ENCODE measurements around the gene TSPEAR.
"Not testable (repeated sequence)": the region's sequence is repeated elsewhere in the genome, so short reads cannot be mapped to it uniquely, and the experiment has no call there.

TSPEAR gene

GRCh38 chr21:44653656-44654575 lies 57.5 kb downstream of the TSPEAR start:
- Histone ChIP-seq H3K4me3 (ENCODE audit: low read depth in 1 of 2, low read length in 2 of 2) (no peak overlapping the region), H3K9me3 (ENCODE audit: control insufficient read depth in 1 of 2, low read length in 2 of 2) (no peaks in the 10 kb centered on the region), H3K4me1 (ENCODE audit: control insufficient read depth in 1 of 2, insufficient read depth in 2 of 2, low read length in 2 of 2) (peaks cover 0 to 4% of the 10 kb centered on the region in 2 donors), H3K36me3 (ENCODE audit: control insufficient read depth in 1 of 2, insufficient read depth in 2 of 2, low read length in 2 of 2) (no peaks in the 10 kb centered on the region), H3K27me3 (ENCODE audit: control insufficient read depth in 1 of 2, insufficient read depth in 2 of 2, low read length in 2 of 2) (no peaks in the 10 kb centered on the region), H3K9ac (ENCODE audit: low read depth in 1 of 2, low read length in 2 of 2) (no peak overlapping the region), H3K27ac (ENCODE audit: low read depth, low read length) (no peak overlapping the region)

GRCh38 chr21:44653123-44653522 lies 58.2 kb downstream of the TSPEAR start:
- H3K9ac ChIP-seq (ENCODE audit: low read depth in 1 of 2, low read length in 2 of 2): no peak overlapping the region
- no peaks in the 10 kb centered on the region for H3K27me3 ChIP-seq (ENCODE audit: control insufficient read depth in 1 of 2, insufficient read depth in 2 of 2, low read length in 2 of 2)
- no peaks in the 10 kb centered on the region for H3K36me3 ChIP-seq (ENCODE audit: control insufficient read depth in 1 of 2, insufficient read depth in 2 of 2, low read length in 2 of 2)
- H3K27ac ChIP-seq (ENCODE audit: low read depth, low read length): no peak overlapping the region
- no peak overlapping the region for H3K4me3 ChIP-seq (ENCODE audit: low read depth in 1 of 2, low read length in 2 of 2)
- H3K9me3 ChIP-seq (ENCODE audit: control insufficient read depth in 1 of 2, low read length in 2 of 2): no peaks in the 10 kb centered on the region
- no peaks in the 10 kb centered on the region for H3K4me1 ChIP-seq (ENCODE audit: control insufficient read depth in 1 of 2, insufficient read depth in 2 of 2, low read length in 2 of 2)

- Histone ChIP-seq H3K27ac (ENCODE audit: low read depth, low read length) (no peak overlapping the region), H3K4me3 (ENCODE audit: low read depth in 1 of 2, low read length in 2 of 2) (no peak overlapping the region), H3K9ac (ENCODE audit: low read depth in 1 of 2, low read length in 2 of 2) (no peak overlapping the region), H3K9me3 (ENCODE audit: control insufficient read depth in 1 of 2, low read length in 2 of 2) (no peaks in the 10 kb centered on the region), H3K4me1 (ENCODE audit: control insufficient read depth in 1 of 2, insufficient read depth in 2 of 2, low read length in 2 of 2) (no peaks in the 10 kb centered on the region), H3K36me3 (ENCODE audit: control insufficient read depth in 1 of 2, insufficient read depth in 2 of 2, low read length in 2 of 2) (no peaks in the 10 kb centered on the region), H3K27me3 (ENCODE audit: control insufficient read depth in 1 of 2, insufficient read depth in 2 of 2, low read length in 2 of 2) (no peaks in the 10 kb centered on the region)
Observed at GRCh38 chr21:44650973-44651675, 60.2 kb downstream of the TSPEAR start.

- Histone ChIP-seq H3K4me3 (ENCODE audit: low read depth in 1 of 2, low read length in 2 of 2) (no peak overlapping the region), H3K27me3 (ENCODE audit: control insufficient read depth in 1 of 2, insufficient read depth in 2 of 2, low read length in 2 of 2) (no peaks in the 10 kb centered on the region), H3K9ac (ENCODE audit: low read depth in 1 of 2, low read length in 2 of 2) (no peak overlapping the region), H3K36me3 (ENCODE audit: control insufficient read depth in 1 of 2, insufficient read depth in 2 of 2, low read length in 2 of 2) (no peaks in the 10 kb centered on the region), H3K4me1 (ENCODE audit: control insufficient read depth in 1 of 2, insufficient read depth in 2 of 2, low read length in 2 of 2) (no peaks in the 10 kb centered on the region), H3K9me3 (ENCODE audit: control insufficient read depth in 1 of 2, low read length in 2 of 2) (no peaks in the 10 kb centered on the region), H3K27ac (ENCODE audit: low read depth, low read length) (no peak overlapping the region)
Observed at GRCh38 chr21:44650265-44650972, 61.0 kb downstream of the TSPEAR start.

- Histone ChIP-seq H3K36me3 (ENCODE audit: control insufficient read depth in 1 of 2, insufficient read depth in 2 of 2, low read length in 2 of 2) (no peaks in the 10 kb centered on the region), H3K27ac (ENCODE audit: low read depth, low read length) (no peak overlapping the region), H3K9ac (ENCODE audit: low read depth in 1 of 2, low read length in 2 of 2) (no peak overlapping the region), H3K4me3 (ENCODE audit: low read depth in 1 of 2, low read length in 2 of 2) (no peak overlapping the region), H3K4me1 (ENCODE audit: control insufficient read depth in 1 of 2, insufficient read depth in 2 of 2, low read length in 2 of 2) (no peaks in the 10 kb centered on the region), H3K9me3 (ENCODE audit: control insufficient read depth in 1 of 2, low read length in 2 of 2) (peaks cover 0 to 3% of the 10 kb centered on the region in 2 donors), H3K27me3 (ENCODE audit: control insufficient read depth in 1 of 2, insufficient read depth in 2 of 2, low read length in 2 of 2) (no peaks in the 10 kb centered on the region)
Observed at GRCh38 chr21:44649521-44650100, 61.8 kb downstream of the TSPEAR start.

- H3K27me3 ChIP-seq (ENCODE audit: control insufficient read depth in 1 of 2, insufficient read depth in 2 of 2, low read length in 2 of 2): no peaks in the 10 kb centered on the region
- peaks cover 4 to 11% of the 10 kb centered on the region in 2 donors for H3K9me3 ChIP-seq (ENCODE audit: control insufficient read depth in 1 of 2, low read length in 2 of 2)
- H3K9ac ChIP-seq (ENCODE audit: low read depth in 1 of 2, low read length in 2 of 2): no peak overlapping the region
- no peaks in the 10 kb centered on the region for H3K4me1 ChIP-seq (ENCODE audit: control insufficient read depth in 1 of 2, insufficient read depth in 2 of 2, low read length in 2 of 2)
- H3K27ac ChIP-seq (ENCODE audit: low read depth, low read length): no peak overlapping the region
- no peaks in the 10 kb centered on the region for H3K36me3 ChIP-seq (ENCODE audit: control insufficient read depth in 1 of 2, insufficient read depth in 2 of 2, low read length in 2 of 2)
- no peak overlapping the region for H3K4me3 ChIP-seq (ENCODE audit: low read depth in 1 of 2, low read length in 2 of 2)
Observed at GRCh38 chr21:44648557-44649311, 62.6 kb downstream of the TSPEAR start.

- Histone ChIP-seq H3K9me3 (ENCODE audit: control insufficient read depth in 1 of 2, low read length in 2 of 2) (peaks cover 4 to 11% of the 10 kb centered on the region in 2 donors), H3K27me3 (ENCODE audit: control insufficient read depth in 1 of 2, insufficient read depth in 2 of 2, low read length in 2 of 2) (no peaks in the 10 kb centered on the region), H3K36me3 (ENCODE audit: control insufficient read depth in 1 of 2, insufficient read depth in 2 of 2, low read length in 2 of 2) (no peaks in the 10 kb centered on the region), H3K4me1 (ENCODE audit: control insufficient read depth in 1 of 2, insufficient read depth in 2 of 2, low read length in 2 of 2) (no peaks in the 10 kb centered on the region), H3K9ac (ENCODE audit: low read depth in 1 of 2, low read length in 2 of 2) (no peak overlapping the region), H3K27ac (ENCODE audit: low read depth, low read length) (no peak overlapping the region), H3K4me3 (ENCODE audit: low read depth in 1 of 2, low read length in 2 of 2) (no peak overlapping the region)
Observed at GRCh38 chr21:44647222-44647552, 64.2 kb downstream of the TSPEAR start.

GRCh38 chr21:44646366-44647221 lies 64.8 kb downstream of the TSPEAR start, which contains the start of gene KRTAP10-11:
KRTAP10-11 (plus strand) TSS chr21:44646414; CDS start chr21:44646459, 45 bp downstream.
- not testable (repeated sequence) for H3K4me1 ChIP-seq (ENCODE audit: control insufficient read depth in 1 of 2, insufficient read depth in 2 of 2, low read length in 2 of 2); H3K9ac ChIP-seq (ENCODE audit: low read depth in 1 of 2, low read length in 2 of 2); H3K27ac ChIP-seq (ENCODE audit: low read depth, low read length); H3K4me3 ChIP-seq (ENCODE audit: low read depth in 1 of 2, low read length in 2 of 2); H3K27me3 ChIP-seq (ENCODE audit: control insufficient read depth in 1 of 2, insufficient read depth in 2 of 2, low read length in 2 of 2); H3K36me3 ChIP-seq (ENCODE audit: control insufficient read depth in 1 of 2, insufficient read depth in 2 of 2, low read length in 2 of 2)
- peaks cover 4 to 11% of the 10 kb centered on the region in 2 donors for H3K9me3 ChIP-seq (ENCODE audit: control insufficient read depth in 1 of 2, low read length in 2 of 2)

- Histone ChIP-seq H3K27me3 (ENCODE audit: control insufficient read depth in 1 of 2, insufficient read depth in 2 of 2, low read length in 2 of 2) (no peaks in the 10 kb centered on the region), H3K9me3 (ENCODE audit: control insufficient read depth in 1 of 2, low read length in 2 of 2) (peaks cover 7 to 15% of the 10 kb centered on the region in 2 donors), H3K4me1 (ENCODE audit: control insufficient read depth in 1 of 2, insufficient read depth in 2 of 2, low read length in 2 of 2) (no peaks in the 10 kb centered on the region), H3K27ac (ENCODE audit: low read depth, low read length) (no peak overlapping the region), H3K9ac (ENCODE audit: low read depth in 1 of 2, low read length in 2 of 2) (no peak overlapping the region), H3K4me3 (ENCODE audit: low read depth in 1 of 2, low read length in 2 of 2) (no peak overlapping the region), H3K36me3 (ENCODE audit: control insufficient read depth in 1 of 2, insufficient read depth in 2 of 2, low read length in 2 of 2) (no peaks in the 10 kb centered on the region)
Observed at GRCh38 chr21:44644878-44645277, 66.5 kb downstream of the TSPEAR start.
